Stomach (tissue), 4 donors: Measurements from ENCODE around the gene C9orf50.

Source experiments
- EP300 ChIP-seq: sonication (generic); formaldehyde crosslinking; IDR thresholded peaks from one replicate; pipeline ENCODE4 v1.6.1; 2017; ENCODE audit warnings: antibody characterized with exemption
- POLR2AphosphoS5 ChIP-seq, 3 donors: sonication (generic); formaldehyde crosslinking; IDR thresholded peaks; one replicate each; pipeline ENCODE4 v1.6.1; 2016; ENCODE audit warnings: antibody characterized with exemption in 3 of 3
- TF ChIP-seq, protein P1 (sequence below), 7 experiments: fragments of 450-650 bp in 4 of 7; fragments of 200-600 bp in 3 of 7; sonication (generic) in 3 of 7; IDR thresholded peaks; one replicate each; pipeline ENCODE4 v1.5.1; 2016 to 2019; ENCODE audit warnings: antibody characterized with exemption in 7 of 7, control low read depth in 2 of 7, mild to moderate bottlenecking in 1 of 7

DNA sequence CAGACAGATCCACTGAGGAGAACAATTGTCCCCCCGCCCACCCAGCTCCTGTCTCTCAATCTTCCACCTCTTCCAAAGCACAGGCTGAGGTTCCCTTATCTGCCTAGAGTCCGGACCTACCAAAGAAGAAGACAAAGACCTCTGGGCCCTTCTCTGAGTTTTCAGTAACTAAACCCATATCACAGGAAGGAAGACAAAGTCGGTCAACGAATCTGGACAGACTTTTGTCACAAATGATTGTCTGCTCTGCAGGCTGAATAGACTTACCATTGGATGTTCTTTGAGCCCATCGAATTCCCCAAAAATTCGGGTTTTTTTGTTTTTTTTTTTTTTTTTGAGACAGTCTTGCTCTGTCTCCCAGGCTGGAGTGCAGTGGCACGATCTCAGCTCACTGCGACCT, 58.0 kb downstream of the C9orf50 start:
- TF ChIP-seq, protein P1, sequence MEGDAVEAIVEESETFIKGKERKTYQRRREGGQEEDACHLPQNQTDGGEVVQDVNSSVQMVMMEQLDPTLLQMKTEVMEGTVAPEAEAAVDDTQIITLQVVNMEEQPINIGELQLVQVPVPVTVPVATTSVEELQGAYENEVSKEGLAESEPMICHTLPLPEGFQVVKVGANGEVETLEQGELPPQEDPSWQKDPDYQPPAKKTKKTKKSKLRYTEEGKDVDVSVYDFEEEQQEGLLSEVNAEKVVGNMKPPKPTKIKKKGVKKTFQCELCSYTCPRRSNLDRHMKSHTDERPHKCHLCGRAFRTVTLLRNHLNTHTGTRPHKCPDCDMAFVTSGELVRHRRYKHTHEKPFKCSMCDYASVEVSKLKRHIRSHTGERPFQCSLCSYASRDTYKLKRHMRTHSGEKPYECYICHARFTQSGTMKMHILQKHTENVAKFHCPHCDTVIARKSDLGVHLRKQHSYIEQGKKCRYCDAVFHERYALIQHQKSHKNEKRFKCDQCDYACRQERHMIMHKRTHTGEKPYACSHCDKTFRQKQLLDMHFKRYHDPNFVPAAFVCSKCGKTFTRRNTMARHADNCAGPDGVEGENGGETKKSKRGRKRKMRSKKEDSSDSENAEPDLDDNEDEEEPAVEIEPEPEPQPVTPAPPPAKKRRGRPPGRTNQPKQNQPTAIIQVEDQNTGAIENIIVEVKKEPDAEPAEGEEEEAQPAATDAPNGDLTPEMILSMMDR (IDR thresholded peaks at IDR 0.05) = no peak
- TF ChIP-seq POLR2AphosphoS5 (IDR thresholded peaks at IDR 0.05) (no peak), EP300 (no peak)
